ENCODE results near the gene GCNT2.
"Not testable (repeated sequence)": the region's sequence is repeated elsewhere in the genome, so short reads cannot be mapped to it uniquely, and the experiment has no call there.

GCNT2 gene

GRCh38 chr6:10613723-10614122 lies 92.6 kb downstream of the GCNT2 start:
- no peak for DNase-seq

- DNase-seq, result no peak
Measured at GRCh38 chr6:10615675-10616074, 94.5 kb downstream of the GCNT2 start.

- DNase-seq, result not testable (repeated sequence)
Measured at GRCh38 chr6:10616266-10616665, 95.1 kb downstream of the GCNT2 start.

- no peak for DNase-seq
Measured at GRCh38 chr6:10617008-10617696, 96.0 kb downstream of the GCNT2 start.

GRCh38 chr6:10618409-10618808 lies 97.3 kb downstream of the GCNT2 start:
- DNase-seq, result no peak

- no peak for DNase-seq
Measured at GRCh38 chr6:10621213-10621612, 100.1 kb downstream of the GCNT2 start.

- no peak for DNase-seq
Measured at GRCh38 chr6:10621847-10622246, 100.7 kb downstream of the GCNT2 start.

- no peak for DNase-seq
Measured at GRCh38 chr6:10624836-10625235, 103.7 kb downstream of the GCNT2 start.

GRCh38 chr6:10626154-10626741 lies 105.1 kb downstream of the GCNT2 start:
- no peak for DNase-seq

- DNase-seq, result no peak
Measured at GRCh38 chr6:10627800-10628199, 106.6 kb downstream of the GCNT2 start.

- no peak for DNase-seq
Measured at GRCh38 chr6:10630178-10630577, 109.0 kb downstream of the GCNT2 start.

GRCh38 chr6:10633216-10633615 lies 112.1 kb downstream of the GCNT2 start:
- no peak for DNase-seq

GRCh38 chr6:10640412-10640811 lies 119.3 kb downstream of the GCNT2 start:
- DNase-seq, result no peak

GRCh38 chr6:10641528-10641927 lies 120.4 kb downstream of the GCNT2 start:
- DNase-seq, result no peak

GRCh38 chr6:10643201-10643651 lies 122.1 kb downstream of the GCNT2 start:
- no peak for DNase-seq

- DNase-seq, result no peak
Measured at GRCh38 chr6:10644225-10644624, 123.1 kb downstream of the GCNT2 start.

- no peak for DNase-seq
Measured at GRCh38 chr6:10655508-10656055, 134.4 kb downstream of the GCNT2 start.

GRCh38 chr6:10658910-10659698 lies 138.0 kb downstream of the GCNT2 start:
- no peak for DNase-seq

GRCh38 chr6:10659699-10660348 lies 138.7 kb downstream of the GCNT2 start:
- DNase-seq, result no peak

- not testable (repeated sequence) for DNase-seq
Measured at GRCh38 chr6:10660431-10661191, 139.5 kb downstream of the GCNT2 start.

GRCh38 chr6:10662207-10662606 lies 141.1 kb downstream of the GCNT2 start:
- DNase-seq, result no peak

GRCh38 chr6:10662742-10663141 lies 141.6 kb downstream of the GCNT2 start:
- DNase-seq, result no peak

All from activated gamma-delta T cell treated with Interleukin-2 at 50 U/mL for 16 hours (primary cell).